NCI-H1436 treated with DMSO at 0.1 percent for 48 hours (cell line): Measurements from ENCODE around the gene KRT82.

Source experiments
- DNase-seq: peaks from one replicate; lab custom pipeline; 2025; lab: John Stamatoyannopoulos, UW

The KRT82 gene

GRCh38 chr12:52435659-52435999, 29.5 kb upstream of the KRT82 start:
- no peak for DNase-seq

GRCh38 chr12:52434760-52435530, 28.8 kb upstream of the KRT82 start:
- DNase-seq, result no peak

- DNase-seq, result no peak
Measured at GRCh38 chr12:52434081-52434733, 28.1 kb upstream of the KRT82 start, which contains the start of gene KRT75. Gene KRT75, minus strand, starts transcription at chr12:52434371. Its CDS starts 67 bp downstream, at chr12:52434304.

GRCh38 chr12:52433501-52434080, 27.5 kb upstream of the KRT82 start:
- DNase-seq, result no peak

- no peak for DNase-seq
Measured at GRCh38 chr12:52432559-52433207, 26.5 kb upstream of the KRT82 start.

- no peak for DNase-seq
Measured at GRCh38 chr12:52428121-52428520, 22.0 kb upstream of the KRT82 start.

- no peak for DNase-seq
Measured at GRCh38 chr12:52427083-52427482, 20.9 kb upstream of the KRT82 start.

GRCh38 chr12:52426034-52426433, 19.9 kb upstream of the KRT82 start:
- no peak for DNase-seq

GRCh38 chr12:52425466-52425865, 19.3 kb upstream of the KRT82 start:
- no peak for DNase-seq

- DNase-seq, result no peak
Measured at GRCh38 chr12:52423661-52424500, 17.7 kb upstream of the KRT82 start.

- no peak for DNase-seq
Measured at GRCh38 chr12:52423035-52423434, 16.9 kb upstream of the KRT82 start.

GRCh38 chr12:52419656-52420055, 13.5 kb upstream of the KRT82 start:
- DNase-seq, result no peak

- no peak for DNase-seq
Measured at GRCh38 chr12:52418576-52419110, 12.5 kb upstream of the KRT82 start.

- peak; percentile 52 for DNase-seq
Measured at GRCh38 chr12:52417740-52418139, 11.6 kb upstream of the KRT82 start.

GRCh38 chr12:52416795-52417194, 10.7 kb upstream of the KRT82 start:
- DNase-seq, result no peak

GRCh38 chr12:52415870-52416750, 10.0 kb upstream of the KRT82 start:
- no peak for DNase-seq

- DNase-seq, result no peak
Measured at GRCh38 chr12:52414936-52415335, 8.8 kb upstream of the KRT82 start.

- no peak for DNase-seq
Measured at GRCh38 chr12:52413782-52414345, 7.7 kb upstream of the KRT82 start.

- DNase-seq, result no peak
Measured at GRCh38 chr12:52413202-52413601, 7.1 kb upstream of the KRT82 start.

- DNase-seq, result no peak
Measured at GRCh38 chr12:52411815-52412214, 5.7 kb upstream of the KRT82 start.
